Mesothelial cell of epicardium (in vitro differentiated cells): Measurements from ENCODE around the gene PNMT. TPM values are rescaled to one million over a fixed set of nuclear protein-coding genes. Genes with fewer than 3 reads are reported as not detected.

Experiments used
- DNase-seq, 2 experiments: peaks; one replicate each; pipeline ENCODE4 v3.0.0; 2021; ENCODE audit warnings: low spot score in 2 of 2; ENCODE audit not compliant: unreplicated experiment in 2 of 2
- H3K27ac Mint-ChIP-seq: 2 replicates; pipeline ENCODE4 v1.8.0; 2021; ENCODE audit warnings: mixed read lengths
- H3K27me3 Mint-ChIP-seq: 2 replicates; pipeline ENCODE4 v1.8.0; 2021; ENCODE audit warnings: low read depth, mixed read lengths
- H3K36me3 Mint-ChIP-seq: 2 replicates; pipeline ENCODE4 v1.8.0; 2021; ENCODE audit warnings: mixed read lengths
- H3K4me1 Mint-ChIP-seq: 2 replicates; pipeline ENCODE4 v1.8.0; 2021; ENCODE audit warnings: mixed read lengths
- H3K4me3 Mint-ChIP-seq: 2 replicates; pipeline ENCODE4 v1.8.0; 2021; ENCODE audit warnings: mild to moderate bottlenecking, moderate library complexity, mixed read lengths
- H3K9me3 Mint-ChIP-seq: 2 replicates; pipeline ENCODE4 v1.8.0; 2021; ENCODE audit warnings: mixed read lengths
- CTCF ChIP-seq: fragments of 200-600 bp; sonication (generic); IDR thresholded peaks from one replicate; pipeline ENCODE4 v1.5.0; 2021; ENCODE audit warnings: antibody characterized with exemption; ENCODE audit not compliant: unreplicated experiment
- total RNA-seq: library from RNA; stranded (reverse); gene quantifications from 3 replicates; pipeline ENCODE4 v1.2.1, GENCODE V29; 2021

PNMT gene
- total RNA-seq, 1 donor from 2014 or later = 1.7 TPM

GRCh38 chr17:39715375-39716072 is 47.3 kb downstream of the PNMT start:
- H3K36me3 Mint-ChIP-seq = peaks cover 22% of the 10 kb centered on the region
- no peak overlapping the region for H3K27ac Mint-ChIP-seq
- H3K27me3 Mint-ChIP-seq = no peaks in the 10 kb centered on the region
- no peak for DNase-seq
- H3K4me1 Mint-ChIP-seq = no peaks in the 10 kb centered on the region
- H3K4me3 Mint-ChIP-seq = no peak overlapping the region
- TF ChIP-seq CTCF = no peak
- no peaks in the 10 kb centered on the region for H3K9me3 Mint-ChIP-seq

- no peak for TF ChIP-seq CTCF
- Mint-ChIP-seq H3K36me3 (peaks cover 22% of the 10 kb centered on the region), H3K4me3 (no peak overlapping the region), H3K4me1 (no peaks in the 10 kb centered on the region), H3K27ac (no peak overlapping the region), H3K9me3 (no peaks in the 10 kb centered on the region), H3K27me3 (no peaks in the 10 kb centered on the region)
- DNase-seq = no peak
Observed at GRCh38 chr17:39716073-39716818, 48.0 kb downstream of the PNMT start.

- no peaks in the 10 kb centered on the region for H3K27me3 Mint-ChIP-seq
- H3K4me3 Mint-ChIP-seq = no peak overlapping the region
- H3K9me3 Mint-ChIP-seq = no peaks in the 10 kb centered on the region
- no peak for TF ChIP-seq CTCF
- peaks cover 25% of the 10 kb centered on the region for H3K36me3 Mint-ChIP-seq
- no peak overlapping the region for H3K27ac Mint-ChIP-seq
- H3K4me1 Mint-ChIP-seq = no peaks in the 10 kb centered on the region
- no peak for DNase-seq
Observed at GRCh38 chr17:39716879-39717536, 48.8 kb downstream of the PNMT start.

- DNase-seq = no peak
- no peak overlapping the region for H3K27ac Mint-ChIP-seq
- H3K36me3 Mint-ChIP-seq = peaks cover 20% of the 10 kb centered on the region
- no peaks in the 10 kb centered on the region for H3K9me3 Mint-ChIP-seq
- no peaks in the 10 kb centered on the region for H3K27me3 Mint-ChIP-seq
- H3K4me3 Mint-ChIP-seq = no peak overlapping the region
- no peak for TF ChIP-seq CTCF
- no peaks in the 10 kb centered on the region for H3K4me1 Mint-ChIP-seq
Observed at GRCh38 chr17:39717660-39718059, 49.4 kb downstream of the PNMT start.

GRCh38 chr17:39719563-39720355 is 51.5 kb downstream of the PNMT start:
- Mint-ChIP-seq H3K4me1 (no peaks in the 10 kb centered on the region), H3K4me3 (no peak overlapping the region)

More at GRCh38 chr17:39719563-39720355, 51.5 kb downstream of the PNMT start:
- TF ChIP-seq CTCF = no peak
- H3K27ac Mint-ChIP-seq = no peak overlapping the region
- no peak for DNase-seq
- peaks cover 27% of the 10 kb centered on the region for H3K36me3 Mint-ChIP-seq
- H3K27me3 Mint-ChIP-seq = no peaks in the 10 kb centered on the region
- no peaks in the 10 kb centered on the region for H3K9me3 Mint-ChIP-seq
